GM18858 (cell line): ENCODE measurements around the gene SRP19.
"Not testable (repeated sequence)": the region's sequence is repeated elsewhere in the genome, so short reads cannot be mapped to it uniquely, and the experiment has no call there.

Experiments
- ATAC-seq: cut with Tn5 transposase; IDR thresholded peaks from one replicate; pipeline ENCODE4 v1.9.1; 2021; ENCODE audit not compliant: unreplicated experiment

SRP19 gene

DNA sequence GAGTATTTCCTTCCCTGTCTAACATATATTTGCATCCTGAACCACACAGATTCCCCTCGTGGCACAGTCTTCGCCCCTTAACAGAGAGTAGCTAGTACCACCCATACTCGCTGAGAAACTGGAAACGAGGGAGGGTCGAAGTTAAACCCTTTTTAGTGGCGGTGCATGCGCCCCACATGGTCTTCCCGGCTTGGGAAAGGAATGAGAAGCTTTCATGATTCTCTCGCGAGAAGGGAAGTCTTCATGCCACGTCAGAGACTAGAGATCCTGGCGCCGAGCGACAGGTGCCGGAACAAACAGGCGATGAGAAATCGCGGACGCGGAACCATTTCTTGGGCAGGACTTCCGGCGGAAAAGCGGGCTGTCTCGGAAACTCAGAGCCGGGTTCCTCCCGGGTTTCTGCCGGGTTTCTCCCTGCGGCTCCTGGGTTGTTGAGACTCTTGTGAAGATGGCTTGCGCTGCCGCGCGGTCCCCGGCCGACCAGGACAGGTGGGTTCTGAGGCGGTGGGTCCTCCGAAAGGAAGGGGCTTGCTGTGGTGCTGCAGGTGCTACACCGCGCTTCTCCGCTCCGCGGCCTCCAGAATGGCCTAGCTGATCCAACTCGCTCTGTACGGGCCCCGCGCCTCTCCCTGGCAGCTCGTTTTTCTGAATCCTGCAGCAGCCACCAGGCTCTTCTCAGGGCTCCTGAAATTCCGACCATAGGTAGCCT is at the start of gene SRP19:
Gene SRP19, plus strand, starts transcription at position 359 of the 709 bp plus-strand sequence. Its CDS starts 90 bp downstream, at position 449.
- ATAC-seq: peak; percentile 98

DNA sequence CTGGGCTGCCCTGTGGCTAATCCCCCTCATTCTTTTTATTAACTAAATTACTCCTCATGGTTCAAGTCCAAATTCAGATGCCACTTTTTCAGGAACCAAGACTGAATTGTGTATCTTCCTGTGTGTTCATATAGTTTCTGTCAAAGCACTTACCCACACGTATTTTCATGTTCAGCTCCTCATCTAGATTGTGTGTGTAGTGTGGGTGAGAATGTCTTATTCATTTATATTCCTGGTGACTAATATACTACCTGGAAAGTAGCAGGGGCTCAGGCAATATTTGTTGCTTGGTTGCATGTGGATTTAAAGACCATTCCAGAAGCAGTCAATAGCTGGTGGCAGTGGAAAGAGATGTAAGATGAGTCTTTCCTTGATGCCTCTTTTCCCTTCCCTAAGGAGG is 48.5 kb upstream of the SRP19 start:
- ATAC-seq: no peak

GRCh38 chr5:112820246-112820645 is 40.8 kb upstream of the SRP19 start:
- no peak for ATAC-seq

GRCh38 chr5:112822456-112822855 is 38.6 kb upstream of the SRP19 start:
- ATAC-seq: no peak

GRCh38 chr5:112823181-112823580 is 37.9 kb upstream of the SRP19 start:
- ATAC-seq: no peak

- no peak for ATAC-seq
Observed at GRCh38 chr5:112823656-112824055, 37.4 kb upstream of the SRP19 start.

DNA sequence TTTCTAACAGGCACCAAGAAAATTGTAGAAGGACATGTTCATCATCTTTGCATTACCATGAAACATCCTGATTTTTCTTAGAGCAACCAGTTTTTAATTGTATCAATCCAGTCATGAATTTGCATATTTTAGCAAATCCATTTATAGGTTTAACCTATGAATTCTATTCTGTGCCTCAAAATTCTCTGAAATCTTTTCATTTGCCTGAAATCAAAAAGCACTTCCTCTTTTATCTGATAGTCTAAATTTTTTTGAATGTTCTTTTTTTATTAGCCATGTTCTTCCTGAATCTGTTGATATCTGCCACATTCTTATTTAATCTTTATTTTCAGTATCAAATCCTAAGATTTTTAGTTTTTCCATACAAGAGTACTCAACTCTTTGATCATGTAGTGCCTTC is 36.9 kb upstream of the SRP19 start:
- no peak for ATAC-seq

DNA sequence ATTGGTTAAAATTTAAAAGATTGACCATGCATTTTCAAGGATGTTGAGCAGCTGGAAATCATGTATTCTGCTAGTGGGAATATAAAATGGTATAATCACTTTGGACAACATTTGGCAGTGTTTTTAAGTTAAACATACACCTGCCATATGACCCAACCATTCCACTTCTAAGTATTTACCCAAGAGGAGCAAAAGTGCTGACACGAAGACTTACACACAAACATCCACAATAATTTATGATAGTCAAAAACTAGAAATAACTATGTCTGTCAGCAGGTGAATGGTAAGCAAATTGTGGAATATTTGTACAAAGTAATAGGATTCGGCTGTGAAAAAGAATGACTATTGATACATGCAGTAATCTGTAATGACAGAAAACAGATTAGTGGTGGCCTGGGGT is 30.7 kb upstream of the SRP19 start:
- ATAC-seq: no peak

DNA sequence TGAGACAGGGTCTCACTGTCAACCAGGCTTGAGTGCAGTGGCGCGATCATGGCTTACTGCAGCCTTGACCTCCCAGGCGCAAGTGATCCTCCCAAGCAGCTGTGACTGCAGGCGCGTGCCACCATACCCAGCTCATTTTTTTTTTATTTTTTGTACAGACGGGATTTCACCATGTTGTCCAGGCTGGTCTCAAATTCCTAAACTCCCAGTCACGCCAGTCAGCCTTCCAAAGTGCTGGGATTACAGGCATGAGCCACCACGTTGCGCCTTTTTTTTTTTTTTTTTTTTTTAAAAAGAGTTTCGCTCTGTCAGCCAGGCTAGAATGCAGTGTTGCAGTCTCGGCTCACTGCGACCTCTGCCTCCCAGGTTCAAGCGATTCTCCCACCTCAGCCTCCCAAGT is 27.1 kb upstream of the SRP19 start:
- ATAC-seq: no peak

GRCh38 chr5:112844489-112844888 is 16.6 kb upstream of the SRP19 start:
- no peak for ATAC-seq

GRCh38 chr5:112846556-112846955 is 14.5 kb upstream of the SRP19 start:
- no peak for ATAC-seq

DNA sequence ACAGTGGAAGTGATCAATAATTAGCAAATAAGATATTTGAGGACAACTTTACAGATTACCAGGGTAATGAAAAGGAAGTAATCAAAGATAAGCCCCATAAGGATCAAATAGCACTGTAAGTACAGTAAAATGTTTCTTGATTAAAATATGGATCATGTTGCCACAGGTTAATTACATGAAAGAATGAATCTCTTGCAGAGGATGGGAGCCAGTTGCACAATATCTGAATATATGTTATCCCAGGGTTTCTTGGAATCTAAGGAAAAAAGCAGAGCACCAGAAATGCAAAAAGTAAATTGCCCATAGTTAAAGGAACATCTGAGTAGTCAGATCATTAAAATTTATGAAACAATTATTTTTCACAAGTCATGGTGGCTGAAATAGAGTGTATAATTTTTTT is 13.8 kb upstream of the SRP19 start:
- no peak for ATAC-seq

GRCh38 chr5:112848116-112848811 is 12.8 kb upstream of the SRP19 start:
- peak; percentile 100 for ATAC-seq

DNA sequence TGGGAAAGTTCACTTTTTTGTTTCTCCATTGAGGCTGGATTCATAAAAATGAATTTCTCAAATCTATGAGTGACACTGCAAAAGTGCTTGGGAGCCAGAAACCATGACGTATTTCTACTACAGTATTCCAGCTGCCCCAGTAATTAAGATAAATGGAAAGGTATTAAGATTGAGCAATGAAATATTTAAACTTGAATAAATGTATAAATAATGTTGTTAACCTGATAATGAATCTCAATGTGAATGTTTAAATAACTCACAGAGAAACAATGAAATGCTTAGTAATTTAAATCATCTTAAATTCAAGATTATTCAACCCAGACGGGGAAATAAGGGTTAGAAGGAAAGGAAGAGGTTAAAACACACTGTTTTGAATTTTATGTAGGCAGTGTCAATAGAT is 11.2 kb upstream of the SRP19 start:
- no peak for ATAC-seq

GRCh38 chr5:112854651-112855050 is 6.4 kb upstream of the SRP19 start:
- ATAC-seq: no peak

GRCh38 chr5:112857866-112858265 is 3.2 kb upstream of the SRP19 start:
- no peak for ATAC-seq

DNA sequence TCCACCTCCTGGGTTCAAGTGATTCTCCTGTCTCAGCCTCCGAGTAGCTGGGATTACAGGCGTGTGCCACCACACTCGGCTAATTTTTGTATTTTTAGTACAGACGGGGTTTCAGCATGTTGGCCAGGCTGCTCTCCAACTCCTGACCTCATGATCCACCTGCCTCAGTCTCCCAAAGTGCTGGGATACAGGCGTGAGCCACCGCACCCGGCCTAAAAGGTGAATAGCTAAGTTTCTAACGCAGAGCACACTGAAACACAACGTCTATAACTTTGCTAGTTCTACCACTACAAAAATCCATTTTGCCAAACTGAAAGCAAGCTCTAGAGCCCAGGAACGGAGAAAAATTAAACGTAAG is 537 bp upstream of the SRP19 start:
- ATAC-seq: not testable (repeated sequence)

DNA sequence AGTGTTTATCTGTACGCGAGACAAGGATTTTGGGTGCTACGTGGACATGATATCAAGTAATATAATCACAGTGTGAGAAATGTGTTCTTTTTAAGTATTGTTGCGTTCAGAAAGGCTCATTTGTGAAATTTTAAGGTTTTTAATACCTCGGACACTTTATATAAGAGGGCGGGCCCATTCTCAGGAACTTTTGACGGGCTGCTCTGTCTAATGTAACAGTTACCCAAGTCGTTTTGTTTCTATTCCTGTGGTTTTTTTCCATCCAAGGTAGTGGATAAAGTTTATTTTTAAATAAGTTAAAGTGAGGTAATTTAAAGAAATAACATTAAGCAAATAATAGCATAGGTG is 525 bp downstream of the SRP19 start:
- ATAC-seq: no peak

- no peak for ATAC-seq
Observed at GRCh38 chr5:112862085-112862484, 998 bp downstream of the SRP19 start.

GRCh38 chr5:112863549-112863948 is 2.5 kb downstream of the SRP19 start:
- no peak for ATAC-seq

DNA sequence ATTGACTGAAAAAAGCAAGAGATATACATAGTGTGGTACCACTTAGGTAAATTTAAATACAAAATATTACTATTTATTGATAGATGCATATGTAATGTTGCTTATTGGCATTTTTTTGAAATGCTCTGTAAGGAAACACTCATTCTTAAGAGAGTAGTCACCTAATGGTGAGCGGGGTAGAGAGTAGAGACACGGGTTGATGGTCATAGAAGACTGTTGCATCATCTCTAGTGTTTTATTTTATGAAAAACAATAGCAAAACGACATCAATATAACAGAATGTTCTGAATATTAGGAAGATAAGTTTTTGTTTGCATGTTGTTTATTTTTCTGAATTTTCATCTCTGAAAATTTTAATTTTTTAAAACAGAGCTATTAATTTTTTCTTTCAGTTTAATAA is 4.0 kb downstream of the SRP19 start:
- no peak for ATAC-seq

- ATAC-seq: no peak
Observed at GRCh38 chr5:112866739-112867138, 5.7 kb downstream of the SRP19 start.

- no peak for ATAC-seq
Observed at GRCh38 chr5:112867411-112867810, 6.3 kb downstream of the SRP19 start.
